SK-N-SH treated with all-trans-retinoic acid at 6 μM for 48 hours (cell line): ENCODE measurements around the gene PUM2.

ENCODE experiments used
- ARNTL ChIP-seq: fragments of 450-650 bp; formaldehyde crosslinking; IDR thresholded peaks from 2 replicates; pipeline ENCODE4 v1.5.0; 2020; ENCODE audit warnings: low read depth, mild to moderate bottlenecking, moderate library complexity, borderline replicate concordance
- ESRRG ChIP-seq: fragments of 250-450 bp; sonication (Bioruptor Pico); IDR thresholded peaks from 2 replicates; pipeline ENCODE4 v1.6.1; 2021; ENCODE audit warnings: mild to moderate bottlenecking
- ZFP30 ChIP-seq: fragments of 450-650 bp; formaldehyde crosslinking; IDR thresholded peaks from 2 replicates; pipeline ENCODE4 v1.5.0; 2022; ENCODE audit warnings: mild to moderate bottlenecking, moderate library complexity
- ZNF565 ChIP-seq: fragments of 450-650 bp; formaldehyde crosslinking; conservative IDR thresholded peaks from 2 replicates; pipeline ENCODE4 v1.5.0; 2020; ENCODE audit warnings: low read depth, mild to moderate bottlenecking, moderate library complexity
- ZNF70 ChIP-seq: fragments of 450-650 bp; formaldehyde crosslinking; IDR thresholded peaks from 2 replicates; pipeline ENCODE4 v1.5.0; 2020; ENCODE audit warnings: mild to moderate bottlenecking, moderate library complexity
- TF ChIP-seq, protein P1 (sequence below): fragments of 250-450 bp; sonication (Bioruptor Pico); IDR thresholded peaks from 2 replicates; pipeline ENCODE4 v1.5.1; 2020; ENCODE audit warnings: low read depth, mild to moderate bottlenecking, moderate library complexity

DNA sequence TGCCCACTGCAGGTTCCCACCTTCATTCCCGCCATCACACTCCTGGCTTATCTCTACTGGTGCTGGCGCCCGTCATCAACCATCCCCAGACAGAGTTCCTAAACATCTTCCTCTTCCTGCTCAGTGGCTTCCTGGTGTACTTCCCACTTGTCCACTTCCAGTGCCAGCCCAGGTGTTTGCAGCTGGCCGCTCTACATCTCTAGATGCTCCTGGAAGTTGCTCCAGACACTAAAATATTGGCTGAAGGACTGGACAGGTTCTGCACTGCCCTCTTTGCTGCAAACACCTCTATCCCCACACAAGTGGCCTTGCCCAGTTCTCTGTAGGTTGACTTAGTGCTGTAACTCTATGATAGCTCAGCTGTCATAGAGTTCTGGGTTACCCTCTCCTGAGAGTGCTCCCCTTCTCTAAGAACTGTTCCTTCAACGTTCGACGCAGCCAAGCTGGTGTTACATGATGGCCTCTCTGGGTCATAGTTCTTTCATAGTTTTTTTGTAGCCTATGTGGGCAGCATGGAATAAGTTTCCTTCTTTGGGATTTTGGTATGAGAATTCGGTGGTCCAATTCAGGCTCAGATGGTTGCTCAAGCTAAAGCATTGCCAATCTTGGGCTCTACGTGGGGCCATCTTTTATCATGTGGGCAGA lies 45.8 kb upstream of the PUM2 start:
- no peak for TF ChIP-seq ARNTL (CRISPR knock-in tag)
- TF ChIP-seq ZNF565 (CRISPR knock-in tag), result no peak
- TF ChIP-seq, protein P1, sequence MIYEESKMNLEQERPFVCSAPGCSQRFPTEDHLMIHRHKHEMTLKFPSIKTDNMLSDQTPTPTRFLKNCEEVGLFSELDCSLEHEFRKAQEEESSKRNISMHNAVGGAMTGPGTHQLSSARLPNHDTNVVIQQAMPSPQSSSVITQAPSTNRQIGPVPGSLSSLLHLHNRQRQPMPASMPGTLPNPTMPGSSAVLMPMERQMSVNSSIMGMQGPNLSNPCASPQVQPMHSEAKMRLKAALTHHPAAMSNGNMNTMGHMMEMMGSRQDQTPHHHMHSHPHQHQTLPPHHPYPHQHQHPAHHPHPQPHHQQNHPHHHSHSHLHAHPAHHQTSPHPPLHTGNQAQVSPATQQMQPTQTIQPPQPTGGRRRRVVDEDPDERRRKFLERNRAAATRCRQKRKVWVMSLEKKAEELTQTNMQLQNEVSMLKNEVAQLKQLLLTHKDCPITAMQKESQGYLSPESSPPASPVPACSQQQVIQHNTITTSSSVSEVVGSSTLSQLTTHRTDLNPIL (CRISPR knock-in tag), result no peak
- no peak for TF ChIP-seq ZNF70
- TF ChIP-seq ZFP30 (CRISPR knock-in tag), result no peak
- TF ChIP-seq ESRRG (CRISPR knock-in tag), result no peak
